Right cardiac atrium (tissue), 5 donors: ENCODE data around the gene JMJD1C. TPM values are rescaled to one million over a fixed set of nuclear protein-coding genes. Genes with fewer than 3 reads are reported as not detected.

ENCODE experiments used
- ATAC-seq, 2 donors: fragments of 200-7000 bp; cut with Tn5 transposase; one replicate each; pipeline versions ENCODE4 v1.8.0 to v1.9.1; 2020; ENCODE audit warnings: moderate library complexity in 2 of 2, mild to moderate bottlenecking in 1 of 2
- DNase-seq, 3 donors: peaks; one replicate each; pipeline ENCODE4 v3.0.0-alpha.2; 2020
- H3K27ac ChIP-seq: one replicate; pipeline ENCODE4 v1.5.1; 2013; ENCODE audit warnings: mild to moderate bottlenecking, low read length, control low read depth, moderate library complexity
- H3K27me3 ChIP-seq: one replicate; pipeline ENCODE4 v1.6.1; 2013; ENCODE audit not compliant: control insufficient read depth, insufficient read depth
- H3K4me1 ChIP-seq: one replicate; pipeline ENCODE4 v1.6.1; 2013; ENCODE audit warnings: low read length; ENCODE audit not compliant: control insufficient read depth, insufficient read depth
- H3K4me3 ChIP-seq: one replicate; pipeline ENCODE4 v1.5.1; 2013; ENCODE audit warnings: low read length, control low read depth
- H3K9me3 ChIP-seq: one replicate; pipeline ENCODE4 v1.6.1; 2013; ENCODE audit warnings: low read length; ENCODE audit not compliant: control insufficient read depth
- intact Hi-C, 4 donors: fragments of 100-400 bp; cut with DNase I; formaldehyde crosslinking; loops; one replicate each; pipeline versions ENCODE4 v1.11.0 to v1.14.0; 2022 to 2023
- microRNA-seq, 2 donors: library from miRNA; unstranded; fragments of <30 nt; microRNA quantifications; one replicate each; pipeline ENCODE4 v1.2.0, GENCODE V29; 2020 to 2021
- polyA plus RNA-seq: library from polyadenylated mRNA; stranded (reverse); fragments of 200-250 nt; gene quantifications from one replicate; pipeline ENCODE4 v1.2.3, GENCODE V29; 2013
- total RNA-seq, 4 donors: library from RNA; stranded (reverse); fragmentation: NEBNext Ultra II Directional; extraction: Animal tissue kit (Norgen Biotek cat#: 25700); gene quantifications; one replicate each; pipeline ENCODE4 v1.2.1, GENCODE V29; 2021
- donor health status: healthy with polysubstance abuse.
- donor health status: DM: no; HTN: yes; CAD: no.
- donor health status: DM: no; HTN: no; CAD: no.
- donor health status: DM: no; HTN: yes; CAD: no; lungs with severe emphysema.
- donor health status: DM: yes; HTN: yes; CAD: no.

The JMJD1C gene
- total and polyA plus RNA-seq, 5 donors: 31.0 to 44.8 (median 43.1) TPM

GRCh38 chr10:63119041-63119440 is 346.7 kb downstream of the JMJD1C start:
- Histone ChIP-seq H3K9me3 (no peaks in the 10 kb centered on the region), H3K4me1 (peaks cover 4% of the 10 kb centered on the region), H3K4me3 (no peak overlapping the region), H3K27me3 (no peaks in the 10 kb centered on the region), H3K27ac (no peak overlapping the region)
- DNase-seq: no peak
- no peak for ATAC-seq
- intact Hi-C loops: no loop called here

Small RNA genes within 50 kb of the gene (microRNA-seq; reads per million reads assigned to microRNA genes)
- gene MIR1296: 126 to 146 reads per million in 2 donors

Other genes with a start within 250 kb of the JMJD1C start
- 10 to 100 TPM; 22.9 to 29.7 (median 25.3) TPM for gene REEP3, start 55.4 kb upstream of the JMJD1C start, total RNA-seq
- 11.9 TPM for gene REEP3, start 55.4 kb upstream of the JMJD1C start, polyA plus RNA-seq